Liver (tissue), 9 donors: ENCODE results near the gene ARL4A. TPM values are rescaled to one million over a fixed set of nuclear protein-coding genes. Genes with fewer than 3 reads are reported as not detected.

Experiments
- DNase-seq: peaks from one replicate; pipeline ENCODE4 v3.0.0-alpha.2; 2017; ENCODE audit warnings: low spot score
- H3K27ac ChIP-seq, 2 donors: one replicate each; pipeline ENCODE4 v1.7.0; 2013; ENCODE audit warnings: inconsistent platforms in 2 of 2, low read length in 2 of 2, control low read depth in 1 of 2, low read depth in 1 of 2, mild to moderate bottlenecking in 1 of 2
- H3K27me3 ChIP-seq, 4 donors: one replicate each; pipeline versions ENCODE4 v1.6.1 to v1.7.0; 2013; ENCODE audit warnings: low read length in 3 of 4, inconsistent platforms in 1 of 4, mild to moderate bottlenecking in 1 of 4, moderate library complexity in 1 of 4; ENCODE audit not compliant: control insufficient read depth in 4 of 4, insufficient read depth in 4 of 4
- H3K36me3 ChIP-seq, 4 donors: one replicate each; pipeline versions ENCODE4 v1.6.1 to v1.7.0; 2013; ENCODE audit warnings: low read length in 3 of 4, mild to moderate bottlenecking in 3 of 4, low read depth in 1 of 4, moderate library complexity in 1 of 4; ENCODE audit not compliant: control insufficient read depth in 4 of 4, insufficient read depth in 3 of 4
- H3K4me1 ChIP-seq, 4 donors: one replicate each; pipeline versions ENCODE4 v1.6.1 to v1.7.0; 2013; ENCODE audit warnings: low read length in 3 of 4, mild to moderate bottlenecking in 3 of 4, moderate library complexity in 1 of 4; ENCODE audit not compliant: control insufficient read depth in 4 of 4, insufficient read depth in 4 of 4
- H3K4me3 ChIP-seq, 3 donors: one replicate each; pipeline versions ENCODE4 v1.6.1 to v1.7.0; 2013; ENCODE audit warnings: low read length in 3 of 3, control low read depth in 1 of 3, low read depth in 1 of 3, mild to moderate bottlenecking in 1 of 3
- H3K9ac ChIP-seq, 2 donors: one replicate each; pipeline ENCODE4 v1.7.0; 2013; ENCODE audit warnings: low read length in 2 of 2, mild to moderate bottlenecking in 2 of 2, moderate library complexity in 2 of 2, control low read depth in 1 of 2, low read depth in 1 of 2
- H3K9me3 ChIP-seq, 4 donors: one replicate each; pipeline versions ENCODE4 v1.6.1 to v1.7.0; 2013; ENCODE audit warnings: low read length in 3 of 4; ENCODE audit not compliant: control insufficient read depth in 4 of 4
- ATF3 ChIP-seq: IDR thresholded peaks from 2 replicates; pipeline ENCODE4 v1.6.1; 2016; ENCODE audit warnings: antibody characterized with exemption
- CTCF ChIP-seq: fragments of 150-350 bp; IDR thresholded peaks from 2 replicates; pipeline ENCODE4 v1.5.1; 2017; ENCODE audit warnings: improper control_type of control experiment, low read depth, low read length; ENCODE audit not compliant: missing input control
- EGR1 ChIP-seq, 2 donors: IDR thresholded peaks; 2 replicates each; pipeline ENCODE4 v1.6.1; 2016 to 2018; ENCODE audit warnings: antibody characterized with exemption in 2 of 2, low read depth in 2 of 2
- FOXA1 ChIP-seq: IDR thresholded peaks from 2 replicates; pipeline ENCODE4 v1.6.1; 2016; ENCODE audit warnings: antibody characterized with exemption
- FOXA2 ChIP-seq: IDR thresholded peaks from 2 replicates; pipeline ENCODE4 v1.6.1; 2016; ENCODE audit warnings: antibody characterized with exemption
- GABPA ChIP-seq, 2 donors: IDR thresholded peaks in 1 of 2; conservative IDR thresholded peaks in 1 of 2; 2 replicates each; pipeline ENCODE4 v1.6.1; 2016; ENCODE audit warnings: antibody characterized with exemption in 2 of 2, mild to moderate bottlenecking in 1 of 2, moderate library complexity in 1 of 2
- HNF4A ChIP-seq, 2 donors: conservative IDR thresholded peaks; 2 replicates each; pipeline ENCODE4 v1.6.1; 2016; ENCODE audit warnings: antibody characterized with exemption in 2 of 2, mild to moderate bottlenecking in 2 of 2
- HNF4G ChIP-seq: IDR thresholded peaks from 2 replicates; pipeline ENCODE4 v1.6.1; 2016; ENCODE audit warnings: antibody characterized with exemption
- JUND ChIP-seq, 2 donors: IDR thresholded peaks; 2 replicates each; pipeline ENCODE4 v1.6.1; 2016; ENCODE audit warnings: antibody characterized with exemption in 2 of 2
- MAX ChIP-seq: IDR thresholded peaks from 2 replicates; pipeline ENCODE4 v1.6.1; 2016; ENCODE audit warnings: antibody characterized with exemption
- NR2F2 ChIP-seq: IDR thresholded peaks from 2 replicates; pipeline ENCODE4 v1.6.1; 2016; ENCODE audit warnings: antibody characterized with exemption
- RAD21 ChIP-seq, 2 donors: IDR thresholded peaks; 2 replicates each; pipeline ENCODE4 v1.6.1; 2016; ENCODE audit warnings: antibody characterized with exemption in 2 of 2, mild to moderate bottlenecking in 2 of 2
- REST ChIP-seq: IDR thresholded peaks from 2 replicates; pipeline ENCODE4 v1.6.1; 2016; ENCODE audit warnings: antibody characterized with exemption, mild to moderate bottlenecking
- RXRA ChIP-seq, 2 donors: IDR thresholded peaks; 2 replicates each; pipeline ENCODE4 v1.6.1; 2017 to 2018; ENCODE audit warnings: antibody characterized with exemption in 2 of 2, mild to moderate bottlenecking in 1 of 2
- SP1 ChIP-seq: IDR thresholded peaks from 2 replicates; pipeline ENCODE4 v1.6.1; 2018; ENCODE audit warnings: antibody characterized with exemption, mild to moderate bottlenecking
- TAF1 ChIP-seq: conservative IDR thresholded peaks from 2 replicates; pipeline ENCODE4 v1.6.1; 2016; ENCODE audit warnings: antibody characterized with exemption, mild to moderate bottlenecking
- YY1 ChIP-seq: IDR thresholded peaks from 2 replicates; pipeline ENCODE4 v1.6.1; 2016; ENCODE audit warnings: antibody characterized with exemption, mild to moderate bottlenecking
- ZBTB33 ChIP-seq: IDR thresholded peaks from 2 replicates; pipeline ENCODE4 v1.6.1; 2016; ENCODE audit warnings: antibody characterized with exemption
- WGBS: extraction: QIAGEN DNeasy Blood & Tissue Kit; methylation state at CpG from one replicate; pipeline ENCODE4 v1.1.7; 2013; 5-methylcytosine and 5-hydroxymethylcytosine counted together
- polyA plus RNA-seq, 2 donors: library from polyadenylated mRNA; stranded (reverse) in 1 of 2; unstranded in 1 of 2; fragments of 200-250 nt in 1 of 2; fragments of >200 nt in 1 of 2; fragmentation: Nextera tagmentation in 1 of 2; extraction: Ambion mirVana in 1 of 2; gene quantifications; one replicate each; pipeline versions ENCODE4 v1.2.1 to v1.2.3, GENCODE V29; 2013 to 2015
- total RNA-seq, 2 donors: library from RNA; depleted of rRNA; stranded (reverse); fragments of >200 nt; gene quantifications; one replicate each; pipeline ENCODE4 v1.2.3, GENCODE V29; 2014
- donor health status: healthy.
- donor health status: healthy.
- donor health status: healthy.
- donor health status: healthy.
- donor health status: healthy.

The ARL4A gene
- total and polyA plus RNA-seq, 4 donors: 7.5 to 77.3 (median 16.0) TPM

- Histone ChIP-seq H3K36me3 (no peaks in the 10 kb centered on the region), H3K27ac (no peak overlapping the region), H3K9ac (no peak overlapping the region), H3K4me3 (no peak overlapping the region), H3K4me1 (no peaks in the 10 kb centered on the region), H3K27me3 (no peaks in the 10 kb centered on the region), H3K9me3 (no peaks in the 10 kb centered on the region)
- no peak for TF ChIP-seq CTCF
- no peak for TF ChIP-seq NR2F2
- peak; percentile 65 for TF ChIP-seq SP1
- TF ChIP-seq RXRA (IDR thresholded peaks at IDR 0.05): peak; percentile 6 to 48
- TF ChIP-seq RAD21 (IDR thresholded peaks at IDR 0.05): peak; percentile 15 to 33
- TF ChIP-seq MAX: no peak
- no peak for TF ChIP-seq TAF1
- peak in 1 of 2 donors; percentile 15 for TF ChIP-seq GABPA (IDR thresholded peaks at IDR 0.05 in 1 of 2, conservative IDR thresholded peaks at IDR 0.05 in 1 of 2)
- peak; percentile 70 to 79 for TF ChIP-seq HNF4A (conservative IDR thresholded peaks at IDR 0.05)
- peak; percentile 12 for TF ChIP-seq FOXA2
- TF ChIP-seq JUND (IDR thresholded peaks at IDR 0.05): no peak
- TF ChIP-seq HNF4G: peak; percentile 51
- no peak for TF ChIP-seq REST
- no peak for TF ChIP-seq ATF3
- peak; percentile 24 for TF ChIP-seq YY1
- TF ChIP-seq FOXA1: no peak
- no peak for TF ChIP-seq EGR1 (IDR thresholded peaks at IDR 0.05; ENCODE audit: low read depth in 2 of 2)
- peak; percentile 35 for TF ChIP-seq ZBTB33
- WGBS: 23% methylated on average over 2 of the region's 2 CpGs
- DNase-seq: no peak
Observed at GRCh38 chr7:12712236-12712635, 24.8 kb downstream of the ARL4A start.
